Muscle of leg (tissue), 16 donors: ENCODE measurements around the gene TCP11X1. TPM values are rescaled to one million over a fixed set of nuclear protein-coding genes. Genes with fewer than 3 reads are reported as not detected.
"Not testable (repeated sequence)": the region's sequence is repeated elsewhere in the genome, so short reads cannot be mapped to it uniquely, and the experiment has no call there.

ENCODE experiments used
- DNase-seq: peaks from one replicate; pipeline ENCODE4 v3.0.0; 2013
- H3K27ac ChIP-seq: one replicate; pipeline ENCODE4 v1.5.1; 2013; ENCODE audit warnings: mild to moderate bottlenecking, low read length, control low read depth
- H3K27me3 ChIP-seq: one replicate; pipeline ENCODE4 v1.6.1; 2013; ENCODE audit warnings: low read length; ENCODE audit not compliant: control insufficient read depth, insufficient read depth
- H3K36me3 ChIP-seq: one replicate; pipeline ENCODE4 v1.6.1; 2013; ENCODE audit warnings: low read length; ENCODE audit not compliant: control insufficient read depth, insufficient read depth
- H3K4me1 ChIP-seq: one replicate; pipeline ENCODE4 v1.6.1; 2013; ENCODE audit warnings: low read length; ENCODE audit not compliant: control insufficient read depth, insufficient read depth
- H3K4me3 ChIP-seq: one replicate; pipeline ENCODE4 v1.5.1; 2013; ENCODE audit warnings: low read length, control low read depth
- H3K9me3 ChIP-seq: replicated peaks from 2 replicates; pipeline ENCODE4 v1.6.1; 2013; ENCODE audit warnings: low read depth, low read length; ENCODE audit not compliant: control insufficient read depth
- WGBS: methylation state at CpG from one replicate; pipeline ENCODE4 v1.1.5; 2013; ENCODE audit warnings: missing lambda C conversion rate; ENCODE audit not compliant: insufficient coverage; 5-methylcytosine and 5-hydroxymethylcytosine counted together
- long read RNA-seq, 11 donors: transcript quantifications; one replicate each; lab custom pipeline, GENCODE V29; 2026
- polyA plus RNA-seq, 8 donors: library from polyadenylated mRNA; unstranded; fragments of 120-200 nt; gene quantifications; one replicate each; pipeline versions ENCODE4 v1.2.1 to v1.2.3, GENCODE V29; 2013; ENCODE audit warnings: inconsistent platforms in 1 of 8, low replicate concordance in 1 of 8; ENCODE audit not compliant: insufficient read length in 8 of 8, insufficient read depth in 1 of 8
- total RNA-seq: library from RNA; stranded (reverse); fragments of 120-200 nt; gene quantifications from one replicate; pipeline ENCODE4 v1.2.4, GENCODE V29; 2013

TCP11X1 gene
- total RNA-seq = not detected
- polyA plus RNA-seq = not detected
- long read RNA-seq, donor 1 = 0 reads
- long read RNA-seq, donor 2 = 0 reads
- long read RNA-seq, donor 3 = 0 reads
- long read RNA-seq, donor 4 = 0 reads
- long read RNA-seq, donor 5 = 0 reads
- long read RNA-seq, donor 6 = 0 reads
- long read RNA-seq, donor 7 = 0 reads
- long read RNA-seq, donor 8 = 0 reads
- long read RNA-seq, donor 9 = 0 reads
- long read RNA-seq, donor 10 = 0 reads
- long read RNA-seq, donor 11 = 0 reads

DNA sequence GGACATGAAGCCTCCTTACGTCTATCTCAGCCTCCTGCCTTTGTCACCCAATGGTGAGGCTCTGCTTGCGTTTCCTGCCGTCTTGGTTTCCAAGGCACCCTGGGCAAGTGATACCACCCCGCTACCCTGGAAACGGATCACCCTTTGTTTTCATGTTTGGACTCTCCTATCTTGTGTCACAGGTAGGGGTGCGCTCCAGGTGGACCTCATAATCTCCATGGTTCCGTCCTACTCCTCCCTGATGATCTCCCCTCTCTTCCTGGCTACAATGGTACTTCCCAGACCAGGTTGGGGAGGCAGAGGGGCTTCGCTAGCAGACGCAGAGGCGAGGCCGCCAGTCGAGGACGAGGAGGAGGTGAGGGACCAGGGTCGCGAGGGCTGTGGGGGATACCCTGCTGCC, at the start of gene TCP11X1:
Gene TCP11X1, plus strand, starts transcription at position 316 of the 400 bp plus-strand sequence.
- not testable (repeated sequence) for H3K4me1 ChIP-seq, H3K9me3 ChIP-seq, H3K36me3 ChIP-seq, H3K4me3 ChIP-seq, H3K27me3 ChIP-seq, DNase-seq, H3K27ac ChIP-seq
- no CpG with 5 or more reads among the region's 15 CpGs for WGBS

DNA sequence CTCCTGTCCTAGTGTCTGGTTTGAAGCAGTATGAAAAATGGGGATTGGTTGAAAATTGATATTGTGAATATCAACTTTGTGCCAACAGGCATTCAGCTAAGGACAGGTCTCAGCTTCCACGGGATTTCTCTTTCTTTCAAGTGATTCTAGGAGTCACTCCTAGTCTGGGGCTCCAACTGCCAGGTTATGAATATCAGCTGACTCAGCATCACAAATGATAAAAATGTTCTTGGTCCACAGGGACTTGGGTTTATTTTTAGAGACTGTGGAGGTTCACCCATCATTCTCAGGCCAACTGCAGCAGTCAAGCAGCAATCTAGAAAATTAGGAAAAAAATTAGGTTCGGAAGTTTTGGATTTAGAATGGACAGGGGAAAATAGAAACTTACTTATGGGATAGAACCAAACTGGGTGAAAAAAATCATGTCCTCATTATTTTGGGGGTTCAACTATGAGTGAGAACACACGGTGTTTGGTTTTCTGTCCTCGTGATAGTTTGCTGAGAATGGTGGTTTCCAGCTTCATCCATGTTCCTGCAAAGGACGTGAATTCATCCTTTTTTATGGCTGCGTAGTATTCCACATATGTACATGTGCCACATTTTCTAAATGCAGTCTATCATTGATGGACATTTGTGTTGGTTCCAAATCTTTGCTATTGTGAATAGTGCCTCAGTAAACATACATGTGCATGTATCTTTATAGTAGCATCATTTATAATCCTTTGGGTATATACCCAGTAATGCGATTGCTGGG, 29.0 kb upstream of the TCP11X1 start:
- Histone ChIP-seq H3K27me3 (peaks cover 4% of the 10 kb centered on the region), H3K36me3 (no peaks in the 10 kb centered on the region), H3K4me3 (no peak overlapping the region), H3K4me1 (no peaks in the 10 kb centered on the region), H3K27ac (no peak overlapping the region), H3K9me3 (peaks cover 6% of the 10 kb centered on the region)
- WGBS = 57% methylated on average over 3 of the region's 7 CpGs
- DNase-seq = no peak

DNA sequence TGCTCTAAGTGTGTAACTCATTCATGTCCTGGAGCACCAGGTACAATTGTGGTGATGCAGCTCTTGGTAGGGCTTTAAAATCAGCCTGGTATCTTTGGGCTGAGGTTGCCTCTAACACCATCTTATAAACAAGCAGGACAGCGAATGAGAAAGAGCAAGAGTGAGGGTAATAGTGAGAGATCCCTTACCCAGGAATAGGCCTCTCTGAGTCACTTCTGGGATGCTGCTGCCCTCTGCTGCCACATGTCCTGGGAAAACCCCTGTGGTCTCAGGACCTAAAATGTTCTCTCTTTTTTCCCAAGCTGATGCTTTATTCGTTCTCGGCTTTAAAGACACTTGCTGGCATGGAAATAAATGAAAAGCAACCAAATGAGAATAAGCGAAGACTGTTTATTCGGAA, 7.2 kb upstream of the TCP11X1 start:
- H3K36me3 ChIP-seq, DNase-seq, H3K27me3 ChIP-seq, H3K4me3 ChIP-seq, H3K27ac ChIP-seq, H3K4me1 ChIP-seq, H3K9me3 ChIP-seq: not testable (repeated sequence)
- no CpG with 5 or more reads among the region's 5 CpGs for WGBS

DNA sequence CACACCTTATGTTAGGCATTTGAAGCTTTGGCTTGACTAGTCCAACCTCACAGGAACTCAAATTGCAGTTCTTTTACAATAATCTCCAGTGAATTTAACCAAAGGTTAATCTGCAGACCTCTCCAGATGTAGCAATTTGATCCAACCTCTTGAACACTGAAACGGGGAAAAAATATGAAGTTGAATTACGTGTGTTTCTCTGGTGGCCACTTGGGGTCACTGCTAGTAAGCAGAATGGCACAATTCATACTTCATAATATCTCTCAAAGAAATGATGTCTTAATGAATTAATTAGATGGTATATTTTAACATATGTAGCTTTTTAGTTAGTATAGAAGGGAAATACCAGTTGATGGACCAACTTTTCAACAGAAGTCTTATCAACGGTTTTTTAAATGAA, 1.4 kb downstream of the TCP11X1 start:
- not testable (repeated sequence) for DNase-seq, H3K4me3 ChIP-seq, H3K27ac ChIP-seq, H3K27me3 ChIP-seq, H3K36me3 ChIP-seq, H3K4me1 ChIP-seq, H3K9me3 ChIP-seq
- no CpG with 5 or more reads among the region's 3 CpGs for WGBS

- H3K4me3 ChIP-seq, DNase-seq, H3K36me3 ChIP-seq, H3K27me3 ChIP-seq, H3K9me3 ChIP-seq, H3K27ac ChIP-seq, H3K4me1 ChIP-seq: not testable (repeated sequence)
- no CpG with 5 or more reads among the region's 7 CpGs for WGBS
These were observed 20.6 kb downstream of the TCP11X1 start for GRCh38 chrX:102235678-102236077.

GRCh38 chrX:102240265-102240664, 25.2 kb downstream of the TCP11X1 start:
- H3K9me3 ChIP-seq, DNase-seq, H3K4me1 ChIP-seq, H3K27me3 ChIP-seq, H3K27ac ChIP-seq, H3K4me3 ChIP-seq, H3K36me3 ChIP-seq: not testable (repeated sequence)
- no CpG with 5 or more reads among the region's 15 CpGs for WGBS

DNA sequence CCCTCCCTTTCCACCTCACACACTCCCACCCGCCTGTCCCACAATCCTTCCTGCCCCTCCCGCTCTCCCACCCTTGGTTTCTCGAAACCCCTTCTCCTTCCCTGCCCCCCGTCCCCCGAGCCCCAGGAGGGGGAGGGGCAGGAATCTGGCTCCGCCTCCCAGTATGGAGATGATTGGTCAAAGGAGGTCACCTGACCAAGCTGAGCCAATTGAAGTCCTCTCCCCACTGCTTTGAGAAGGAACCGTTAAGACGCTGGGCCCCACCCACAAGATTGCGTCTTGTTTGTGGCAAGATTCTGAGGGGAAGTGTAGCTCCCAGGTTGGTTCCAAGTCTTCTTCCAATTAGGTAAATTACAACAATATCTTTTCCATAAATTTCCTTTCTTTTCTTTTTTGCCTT, 31.8 kb downstream of the TCP11X1 start, which contains the start of gene NXF2:
Gene NXF2, plus strand, starts transcription at position 275 of the 400 bp plus-strand sequence. CDS start 59,912 bp downstream, outside the sequence.
- no CpG with 5 or more reads among the region's 9 CpGs for WGBS
- not testable (repeated sequence) for H3K36me3 ChIP-seq, H3K27me3 ChIP-seq, H3K4me3 ChIP-seq, DNase-seq, H3K9me3 ChIP-seq, H3K27ac ChIP-seq, H3K4me1 ChIP-seq

- H3K4me1 ChIP-seq, H3K9me3 ChIP-seq, H3K27ac ChIP-seq, H3K36me3 ChIP-seq, DNase-seq, H3K4me3 ChIP-seq, H3K27me3 ChIP-seq: not testable (repeated sequence)
- no CpG with 5 or more reads among the region's 4 CpGs for WGBS
These were observed 57.1 kb downstream of the TCP11X1 start for GRCh38 chrX:102272231-102272630.

Other genes starting within 250 kb of the TCP11X1 start
- gene TCEAL2, start 89.6 kb upstream of the TCP11X1 start, total RNA-seq = 1.8 TPM
- gene TCEAL2, start 89.6 kb upstream of the TCP11X1 start, polyA plus RNA-seq = 1 to 10 TPM in 3 of 8 donors, under 1 TPM in 5; 0.64 to 6.9 (median 0.81) TPM
- not detected for gene TCEAL6, start 72.8 kb upstream of the TCP11X1 start, total RNA-seq
- under 1 TPM in 2 of 8 donors, not detected in 6; 0.14 TPM for gene TCEAL6, start 72.8 kb upstream of the TCP11X1 start, polyA plus RNA-seq
- gene BEX5, start 59.3 kb upstream of the TCP11X1 start, total RNA-seq = 0.09 TPM
- 1 to 10 TPM in 1 of 8 donors, under 1 TPM in 2, not detected in 5; 0.21 to 1.3 (median 0.30) TPM for gene BEX5, start 59.3 kb upstream of the TCP11X1 start, polyA plus RNA-seq
- gene NXF2, start 31.9 kb downstream of the TCP11X1 start, total RNA-seq = not detected
- gene NXF2, start 31.9 kb downstream of the TCP11X1 start, polyA plus RNA-seq = not detected
- gene NXF2B, start 224.7 kb downstream of the TCP11X1 start, total RNA-seq = not detected
- not detected for gene NXF2B, start 224.7 kb downstream of the TCP11X1 start, polyA plus RNA-seq